ENCODE data around the gene STPG3.
A peak's percentile ranks its signal among the peaks of the same experiment; 100 is the strongest.
"Not testable (repeated sequence)": the region's sequence is repeated elsewhere in the genome, so short reads cannot be mapped to it uniquely, and the experiment has no call there.

Gene STPG3

GRCh38 chr9:137247135-137247915 is 3.8 kb upstream of the STPG3 start:
- peak; percentile 29 for DNase-seq

DNA sequence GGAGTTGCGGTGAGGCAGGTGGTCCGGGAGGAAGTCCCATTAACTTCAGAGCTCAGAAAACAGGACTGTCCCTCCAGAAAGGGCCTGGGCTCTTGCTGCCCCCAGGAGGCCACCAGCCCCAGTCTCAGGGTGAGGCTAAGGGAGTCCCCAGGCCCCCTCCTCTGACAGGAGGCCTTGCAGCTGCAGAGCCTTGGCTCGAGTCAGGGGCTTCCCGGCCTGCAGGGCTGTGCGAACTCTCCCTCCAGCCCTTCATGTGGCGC is 3.2 kb upstream of the STPG3 start:
- DNase-seq = no peak

DNA sequence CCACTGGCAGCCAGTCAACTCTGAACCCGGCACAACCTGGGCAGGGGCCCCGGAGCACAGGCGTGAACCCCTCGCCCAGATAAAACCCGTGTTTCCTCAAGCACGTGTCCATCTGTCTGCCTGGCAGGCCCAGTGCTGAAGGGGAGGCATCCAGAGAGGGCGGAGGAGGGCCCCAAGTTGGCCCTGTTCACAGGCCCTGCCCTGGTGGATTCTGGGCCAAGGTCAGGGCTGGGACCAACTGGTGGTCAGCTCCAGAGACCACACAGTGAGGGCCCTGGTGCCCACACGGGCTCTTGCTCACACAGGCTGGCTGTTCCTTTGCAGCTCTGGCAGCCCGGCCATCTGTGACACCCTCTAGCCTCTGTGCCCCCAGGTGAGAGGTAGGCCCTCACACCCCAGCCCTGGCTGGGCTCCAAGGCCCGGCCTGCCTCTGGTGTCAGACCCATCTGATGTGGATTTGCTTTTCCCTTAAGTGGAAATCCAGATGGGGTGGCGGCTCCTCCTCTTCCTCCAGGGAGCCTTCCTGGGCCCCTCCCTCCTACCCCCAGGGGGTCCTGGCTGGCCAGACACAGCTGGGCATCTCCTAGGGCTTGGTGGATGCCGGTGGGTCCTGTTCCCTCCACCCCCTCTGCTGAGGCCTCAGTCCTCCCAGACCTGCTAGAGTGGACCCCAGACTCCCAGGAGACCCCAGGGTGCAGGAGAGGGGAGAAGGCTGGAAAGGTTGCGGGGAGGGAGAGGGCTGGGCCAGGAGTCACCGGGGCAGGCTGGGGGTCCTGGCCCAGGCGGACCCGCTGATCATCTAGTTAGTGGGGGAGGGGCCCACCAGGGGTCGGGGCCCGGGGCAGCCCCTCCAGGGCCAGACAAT is 525 bp upstream of the STPG3 start:
- no peak for DNase-seq

- DNase-seq = no peak
Observed at GRCh38 chr9:137251490-137252268, 593 bp downstream of the STPG3 start.

GRCh38 chr9:137252555-137253506 is 1.7 kb downstream of the STPG3 start:
- DNase-seq = no peak

- DNase-seq = no peak
Observed at GRCh38 chr9:137253717-137254623, 2.9 kb downstream of the STPG3 start.

DNA sequence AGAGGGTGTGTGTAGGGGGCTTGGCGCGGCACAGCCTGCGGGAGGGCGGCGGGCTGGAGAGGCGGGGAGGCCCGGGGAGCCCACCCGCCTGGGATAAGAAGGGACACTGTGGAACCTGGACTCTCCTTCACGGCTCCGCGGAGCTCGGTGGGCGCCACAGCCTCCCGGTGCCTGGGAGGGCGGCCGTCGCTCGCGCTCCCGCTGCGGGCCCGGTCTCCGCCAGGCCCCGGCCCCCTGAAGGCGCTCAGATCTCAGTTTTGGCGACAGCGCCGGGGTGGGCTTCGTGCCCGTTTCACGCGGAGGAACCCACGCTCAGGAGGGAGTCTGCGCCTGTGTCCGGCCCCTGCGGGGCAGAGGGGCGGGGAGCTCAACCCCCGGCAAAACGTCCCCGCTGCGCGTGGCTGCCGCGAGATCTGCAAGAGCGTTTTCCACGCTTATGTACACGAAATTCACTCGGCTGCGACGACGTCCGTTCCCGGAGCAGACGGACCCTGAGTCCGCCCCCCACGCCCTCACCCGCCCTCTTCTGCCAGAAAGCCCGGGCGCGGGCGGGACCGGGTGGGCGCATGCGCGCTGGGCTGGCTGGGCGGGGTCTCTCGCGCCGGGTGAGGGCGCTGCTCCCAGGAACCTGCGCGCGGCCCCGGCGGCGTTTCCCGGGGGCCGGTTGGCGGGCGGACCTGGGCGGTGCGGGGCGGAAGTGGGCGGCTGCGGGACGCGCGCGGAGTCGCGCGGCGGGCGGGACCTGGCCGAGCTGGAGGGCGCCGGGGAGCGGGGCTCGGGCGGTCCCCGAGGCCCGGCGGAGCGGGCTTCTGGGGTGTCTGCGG is 3.8 kb downstream of the STPG3 start, which contains the start of gene NELFB:
TSS of gene NELFB (plus strand) at position 704 of the 824 bp plus-strand sequence.
- DNase-seq = peak; percentile 90

GRCh38 chr9:137255448-137256114 is 4.5 kb downstream of the STPG3 start:
- DNase-seq = no peak

- no peak for DNase-seq
Observed at GRCh38 chr9:137256362-137256761, 5.3 kb downstream of the STPG3 start.

GRCh38 chr9:137256856-137257255 is 5.8 kb downstream of the STPG3 start:
- DNase-seq = no peak

DNA sequence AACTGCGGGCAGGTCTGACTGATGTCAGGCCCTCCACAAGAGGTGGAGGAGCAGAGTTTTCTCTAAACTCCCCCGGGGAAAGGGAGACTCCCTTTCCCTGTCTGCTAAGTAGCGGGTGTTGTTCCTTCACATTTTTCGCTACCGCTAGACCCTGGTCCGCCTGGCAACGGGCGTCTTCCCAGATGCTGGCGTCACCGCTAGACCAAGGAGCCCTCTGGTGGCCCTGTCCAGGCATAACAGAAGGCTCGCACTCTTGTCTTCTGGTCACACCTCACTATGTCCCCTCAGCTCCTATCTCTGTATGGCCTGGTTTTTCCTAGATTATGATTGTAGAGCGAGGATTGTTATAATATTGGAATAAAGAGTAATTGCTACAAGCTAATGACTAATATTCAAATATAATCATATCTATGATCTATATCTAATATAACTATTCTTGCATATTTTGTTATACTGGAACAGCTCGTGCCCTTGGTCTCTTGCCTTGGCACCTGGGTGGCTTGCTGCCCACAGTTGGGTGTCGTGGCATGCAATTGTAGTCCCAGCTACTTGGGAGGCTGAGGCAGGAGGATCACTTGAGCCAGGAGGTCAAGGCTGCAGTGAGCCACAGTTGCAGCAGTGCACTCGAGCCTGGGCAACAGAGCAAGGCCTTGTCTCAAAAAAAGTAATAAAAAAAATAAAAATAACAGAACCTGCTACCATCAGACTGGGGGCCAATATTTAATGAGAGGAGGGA is 11.3 kb downstream of the STPG3 start:
- DNase-seq = not testable (repeated sequence)

DNA sequence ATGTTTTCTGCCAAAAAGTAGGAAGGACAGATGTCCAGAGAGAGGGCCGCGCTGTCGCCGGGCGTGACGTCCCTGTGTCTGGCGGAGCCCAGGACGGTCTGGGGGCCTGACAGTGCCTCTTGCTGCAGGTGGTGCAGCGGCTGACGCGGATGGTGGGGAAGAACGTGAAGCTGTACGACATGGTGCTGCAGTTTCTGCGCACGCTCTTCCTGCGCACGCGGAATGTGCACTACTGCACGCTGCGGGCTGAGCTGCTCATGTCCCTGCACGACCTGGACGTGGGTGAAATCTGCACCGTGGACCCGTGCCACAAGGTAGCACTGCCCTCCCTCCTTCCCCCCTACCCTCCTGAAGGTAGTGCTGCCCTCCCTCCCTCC is 11.8 kb downstream of the STPG3 start:
- no peak for DNase-seq

GRCh38 chr9:137263506-137263905 is 12.4 kb downstream of the STPG3 start:
- no peak for DNase-seq

DNA sequence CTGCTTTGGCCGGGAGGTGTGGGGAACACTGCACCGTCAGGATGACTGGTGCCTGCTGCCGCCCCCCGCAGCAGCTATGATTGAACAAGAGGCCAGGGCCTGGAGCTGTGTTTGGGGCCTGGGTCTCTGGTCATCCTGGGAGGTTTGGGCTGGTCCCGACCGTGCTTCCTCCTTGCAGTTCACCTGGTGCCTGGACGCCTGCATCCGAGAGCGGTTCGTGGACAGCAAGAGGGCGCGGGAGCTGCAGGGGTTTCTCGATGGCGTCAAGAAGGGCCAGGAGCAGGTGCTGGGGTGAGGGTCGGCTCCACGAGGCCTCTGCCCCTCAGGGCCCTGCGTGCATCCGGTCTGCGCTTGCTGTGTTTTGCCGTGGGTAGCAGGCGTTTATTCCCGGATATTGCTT is 13.0 kb downstream of the STPG3 start:
- no peak for DNase-seq

- no peak for DNase-seq
Observed at GRCh38 chr9:137265496-137266161, 14.5 kb downstream of the STPG3 start.

DNA sequence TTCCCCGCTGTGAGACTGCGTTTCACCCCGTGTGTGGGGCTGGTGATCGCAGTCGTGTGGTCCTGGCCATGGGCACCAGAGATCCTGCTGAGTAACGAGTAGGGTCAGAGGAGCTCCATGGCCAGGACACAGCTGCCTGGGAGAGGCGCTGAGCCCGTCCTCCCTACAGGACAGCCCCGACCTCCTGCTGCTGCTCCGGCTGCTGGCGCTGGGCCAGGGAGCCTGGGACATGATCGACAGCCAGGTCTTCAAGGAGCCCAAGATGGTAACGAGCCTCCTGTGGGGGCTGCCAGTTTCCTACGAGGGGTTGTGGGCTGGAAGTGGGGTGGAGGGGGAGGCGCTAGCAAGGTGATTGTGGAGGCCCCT is 15.1 kb downstream of the STPG3 start:
- no peak for DNase-seq

DNA sequence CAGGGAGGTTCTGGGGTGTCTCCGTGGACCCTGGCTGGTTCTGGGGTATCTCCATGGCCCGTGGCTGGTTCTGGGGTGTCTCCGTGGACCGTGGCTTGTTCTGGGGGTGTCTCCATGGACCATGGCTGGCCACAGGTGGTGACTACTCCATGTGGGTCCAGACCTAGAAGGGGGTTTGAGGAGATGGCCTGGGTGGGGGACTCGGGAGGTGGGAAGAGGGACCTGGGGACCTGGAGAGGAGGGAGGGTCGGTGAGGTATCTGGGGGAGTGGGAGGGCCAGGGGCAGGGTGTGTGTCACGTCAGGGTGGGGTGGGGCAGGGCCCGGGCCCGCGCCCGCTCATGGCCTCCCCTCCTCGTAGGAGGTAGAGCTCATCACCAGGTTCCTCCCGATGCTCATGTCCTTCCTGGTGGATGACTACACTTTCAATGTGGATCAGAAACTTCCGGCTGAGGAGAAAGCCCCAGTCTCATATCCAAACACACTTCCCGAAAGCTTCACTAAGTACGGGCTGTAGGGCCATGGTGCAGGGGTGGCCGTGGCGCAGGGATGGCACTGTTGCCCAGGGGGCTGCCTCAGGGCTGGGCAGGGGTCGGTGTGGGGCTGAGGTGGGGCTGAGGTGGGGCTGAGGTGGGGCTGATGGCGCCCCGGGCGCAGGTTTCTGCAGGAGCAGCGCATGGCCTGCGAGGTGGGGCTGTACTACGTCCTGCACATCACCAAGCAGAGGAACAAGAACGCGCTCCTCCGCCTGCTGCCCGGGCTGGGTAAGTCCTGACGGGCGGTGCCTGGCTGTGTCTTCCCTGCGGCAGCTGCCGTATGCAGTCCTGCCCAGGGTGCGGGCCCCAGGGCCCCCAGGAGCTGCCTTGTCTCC is 15.7 kb downstream of the STPG3 start:
- DNase-seq = no peak

Data from NCI-H1092 treated with DMSO at 0.1 percent for 48 hours (cell line).